Mesendoderm (in vitro differentiated cells): ENCODE data around the gene GMCL2.

Experiments
- DNase-seq: peaks from one replicate; pipeline ENCODE4 v3.0.0; 2013
- H2AK5ac ChIP-seq: 2 replicates; pipeline ENCODE4 v1.6.1; 2013; ENCODE audit warnings: low read length, inconsistent platforms
- H2BK120ac ChIP-seq: 2 replicates; pipeline ENCODE4 v1.6.1; 2013; ENCODE audit warnings: low read depth, mild to moderate bottlenecking, low read length, moderate library complexity, mixed read lengths
- H2BK15ac ChIP-seq: replicated peaks from 2 replicates; pipeline ENCODE4 v1.6.1; 2013; ENCODE audit warnings: low read depth, mild to moderate bottlenecking, moderate library complexity
- H2BK5ac ChIP-seq: 2 replicates; pipeline ENCODE4 v1.6.1; 2013; ENCODE audit warnings: low read length, inconsistent platforms
- H3K18ac ChIP-seq: 2 replicates; pipeline ENCODE4 v1.6.1; 2013; ENCODE audit warnings: mild to moderate bottlenecking, low read length, mixed read lengths
- H3K23ac ChIP-seq: one replicate; pipeline ENCODE4 v1.6.1; 2013; ENCODE audit warnings: low read length
- H3K27ac ChIP-seq: 2 replicates; pipeline ENCODE4 v1.5.1; 2013; ENCODE audit warnings: low read depth, mild to moderate bottlenecking, inconsistent platforms, low read length, moderate library complexity
- H3K27me3 ChIP-seq: 2 replicates; pipeline ENCODE4 v1.6.1; 2013; ENCODE audit warnings: low read length, control low read depth, mild to moderate bottlenecking, inconsistent platforms; ENCODE audit not compliant: insufficient read depth, poor library complexity
- H3K36me3 ChIP-seq: 2 replicates; pipeline ENCODE4 v1.6.1; 2013; ENCODE audit warnings: low read length, inconsistent platforms; ENCODE audit not compliant: control insufficient read depth, insufficient read depth
- H3K4ac ChIP-seq: one replicate; pipeline ENCODE4 v1.6.1; 2013; ENCODE audit warnings: low read depth, mild to moderate bottlenecking, low read length, moderate library complexity
- H3K4me1 ChIP-seq: 2 replicates; pipeline ENCODE4 v1.6.1; 2013; ENCODE audit warnings: low read depth, low read length, inconsistent platforms; ENCODE audit not compliant: control insufficient read depth
- H3K4me2 ChIP-seq: 2 replicates; pipeline ENCODE4 v1.6.1; 2013; ENCODE audit warnings: low read length
- H3K4me3 ChIP-seq: 2 replicates; pipeline ENCODE4 v1.5.1; 2013; ENCODE audit warnings: mild to moderate bottlenecking, low read length
- H3K56ac ChIP-seq: one replicate; pipeline ENCODE4 v1.6.1; 2013; ENCODE audit warnings: low read length
- H3K79me1 ChIP-seq: 2 replicates; pipeline ENCODE4 v1.6.1; 2013; ENCODE audit warnings: low read length, inconsistent platforms
- H3K79me2 ChIP-seq: 2 replicates; pipeline ENCODE4 v1.6.1; 2013; ENCODE audit warnings: mild to moderate bottlenecking, low read length; ENCODE audit not compliant: control insufficient read depth, insufficient read depth
- H3K9ac ChIP-seq: 2 replicates; pipeline ENCODE4 v1.6.1; 2013; ENCODE audit warnings: low read length, inconsistent platforms
- H4K5ac ChIP-seq: one replicate; pipeline ENCODE4 v1.6.1; 2013; ENCODE audit warnings: low read length
- H4K8ac ChIP-seq: one replicate; pipeline ENCODE4 v1.6.1; 2013; ENCODE audit warnings: low read depth, mild to moderate bottlenecking, control low read depth, low read length, moderate library complexity
- WGBS: extraction: QIAGEN DNeasy Blood & Tissue Kit; methylation state at CpG from one replicate; pipeline ENCODE4 v1.1.7; 2013; ENCODE audit warnings: low lambda C conversion rate, missing lambda C conversion rate; ENCODE audit not compliant: insufficient coverage; ENCODE audit errors: extremely low coverage; 5-methylcytosine and 5-hydroxymethylcytosine counted together

Gene GMCL2

DNA sequence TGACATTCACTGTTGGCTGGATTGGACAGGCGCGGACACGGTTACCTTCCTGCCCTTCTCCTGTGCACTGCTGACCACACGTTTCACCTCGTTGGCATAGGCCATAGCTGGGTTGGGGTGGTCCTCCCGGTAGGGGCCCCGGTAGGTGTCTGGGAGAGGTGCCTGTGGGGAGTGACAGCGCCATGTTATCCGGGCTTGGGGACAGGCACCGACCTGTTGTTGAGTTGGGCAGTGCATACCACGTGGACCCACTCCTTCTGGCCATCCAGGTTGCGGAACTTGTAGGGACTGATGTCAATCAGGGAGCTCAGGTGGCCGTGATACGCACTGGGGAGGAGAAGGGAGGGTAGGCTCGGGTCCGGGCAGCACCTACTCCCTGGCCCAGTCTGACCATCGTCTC, 37.2 kb upstream of the GMCL2 start:
- no peak overlapping the region for H3K9ac ChIP-seq
- no peak overlapping the region for H3K4me2 ChIP-seq
- no peak overlapping the region for H3K27ac ChIP-seq
- no peak for DNase-seq
- H2AK5ac ChIP-seq: no peak overlapping the region
- no peak overlapping the region for H2BK120ac ChIP-seq
- no CpG with 5 or more reads among the region's 17 CpGs for WGBS
- H3K18ac ChIP-seq: no peak overlapping the region
- H3K4me3 ChIP-seq: no peak overlapping the region
- no peaks in the 10 kb centered on the region for H3K4me1 ChIP-seq
- H2BK15ac ChIP-seq: no peak overlapping the region
- no peaks in the 10 kb centered on the region for H3K79me2 ChIP-seq
- H3K56ac ChIP-seq: no peak overlapping the region
- no peak overlapping the region for H3K4ac ChIP-seq
- peaks cover 17% of the 10 kb centered on the region for H3K36me3 ChIP-seq
- H3K79me1 ChIP-seq: no peaks in the 10 kb centered on the region
- no peak overlapping the region for H4K8ac ChIP-seq
- no peak overlapping the region for H3K23ac ChIP-seq
- H2BK5ac ChIP-seq: no peak overlapping the region
- no peaks in the 10 kb centered on the region for H3K27me3 ChIP-seq
- no peak overlapping the region for H4K5ac ChIP-seq

DNA sequence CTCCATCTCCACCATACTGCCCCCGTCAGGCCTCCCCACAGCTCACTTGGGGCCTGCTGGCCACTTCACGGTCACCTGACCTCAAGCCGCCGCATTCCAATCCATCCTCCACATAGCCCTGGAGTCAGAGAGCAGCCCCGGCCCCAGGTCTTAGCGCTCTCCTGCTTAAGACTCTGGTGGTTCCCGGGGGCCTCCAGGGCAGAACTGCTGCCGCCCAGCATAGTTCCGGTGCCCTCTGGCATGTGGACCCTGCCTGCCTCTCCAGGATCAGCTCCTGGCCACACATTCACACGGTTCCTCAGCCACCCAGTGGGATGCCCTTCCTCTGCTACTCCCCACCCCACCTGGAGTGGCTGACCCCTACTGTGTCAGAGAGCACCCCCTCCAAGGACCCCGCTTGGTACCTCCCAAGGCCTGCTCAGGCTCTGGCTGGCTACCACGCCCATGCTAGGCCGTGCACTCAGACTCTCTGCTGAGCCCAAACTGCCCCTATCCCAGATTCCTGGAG, 36.7 kb upstream of the GMCL2 start:
- H2BK5ac ChIP-seq: no peak overlapping the region
- H2BK120ac ChIP-seq: no peak overlapping the region
- no peak overlapping the region for H3K27ac ChIP-seq
- no CpG with 5 or more reads among the region's 13 CpGs for WGBS
- no peaks in the 10 kb centered on the region for H3K27me3 ChIP-seq
- H4K5ac ChIP-seq: no peak overlapping the region
- no peak overlapping the region for H3K4me2 ChIP-seq
- no peak overlapping the region for H2BK15ac ChIP-seq
- no peak overlapping the region for H3K23ac ChIP-seq
- no peak overlapping the region for H3K56ac ChIP-seq
- H3K4me3 ChIP-seq: no peak overlapping the region
- H3K18ac ChIP-seq: no peak overlapping the region
- H3K4ac ChIP-seq: no peak overlapping the region
- no peak overlapping the region for H2AK5ac ChIP-seq
- no peak overlapping the region for H3K9ac ChIP-seq
- no peaks in the 10 kb centered on the region for H3K79me1 ChIP-seq
- H4K8ac ChIP-seq: no peak overlapping the region
- DNase-seq: peak; percentile 87
- H3K4me1 ChIP-seq: no peaks in the 10 kb centered on the region
- H3K79me2 ChIP-seq: no peaks in the 10 kb centered on the region
- peaks cover 15% of the 10 kb centered on the region for H3K36me3 ChIP-seq

DNA sequence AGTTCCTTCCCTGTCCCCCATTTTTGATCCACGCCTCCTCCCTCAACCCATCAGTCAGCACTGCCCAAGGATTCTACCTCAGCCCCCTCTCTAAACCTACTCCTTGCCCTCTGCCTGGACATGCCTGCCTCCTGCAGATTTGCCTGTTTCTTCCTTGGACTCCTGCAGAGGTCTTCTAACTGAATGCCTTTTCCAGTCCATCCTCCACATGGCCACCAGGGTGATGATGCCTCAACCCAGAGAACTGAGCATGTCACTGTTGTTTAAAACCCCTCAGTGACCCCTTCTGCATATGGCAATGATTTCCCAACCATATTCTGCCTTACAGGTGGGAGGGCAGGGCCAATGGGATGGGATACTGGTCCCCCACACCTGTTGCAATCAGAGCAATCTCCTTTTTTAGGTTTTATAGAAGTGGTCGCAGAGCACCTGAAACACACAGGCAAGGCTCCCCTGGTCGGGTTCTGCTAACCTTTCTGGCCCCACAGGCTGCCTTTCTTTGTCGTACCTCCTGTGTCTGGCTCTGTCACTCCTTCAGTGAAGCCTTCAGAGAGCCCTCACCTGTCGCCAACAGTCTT, 36.1 kb upstream of the GMCL2 start:
- H2AK5ac ChIP-seq: no peak overlapping the region
- no peak overlapping the region for H3K4ac ChIP-seq
- H3K79me1 ChIP-seq: no peaks in the 10 kb centered on the region
- H2BK5ac ChIP-seq: no peak overlapping the region
- WGBS: no CpG with 5 or more reads among the region's 5 CpGs
- H3K79me2 ChIP-seq: no peaks in the 10 kb centered on the region
- no peak overlapping the region for H3K23ac ChIP-seq
- H3K56ac ChIP-seq: no peak overlapping the region
- H4K8ac ChIP-seq: no peak overlapping the region
- peaks cover 10% of the 10 kb centered on the region for H3K36me3 ChIP-seq
- no peak overlapping the region for H3K9ac ChIP-seq
- no peak overlapping the region for H3K27ac ChIP-seq
- H2BK120ac ChIP-seq: no peak overlapping the region
- H4K5ac ChIP-seq: no peak overlapping the region
- no peak overlapping the region for H3K18ac ChIP-seq
- H2BK15ac ChIP-seq: no peak overlapping the region
- H3K4me3 ChIP-seq: no peak overlapping the region
- H3K4me2 ChIP-seq: no peak overlapping the region
- H3K4me1 ChIP-seq: no peaks in the 10 kb centered on the region
- H3K27me3 ChIP-seq: no peaks in the 10 kb centered on the region
- DNase-seq: peak; percentile 58

DNA sequence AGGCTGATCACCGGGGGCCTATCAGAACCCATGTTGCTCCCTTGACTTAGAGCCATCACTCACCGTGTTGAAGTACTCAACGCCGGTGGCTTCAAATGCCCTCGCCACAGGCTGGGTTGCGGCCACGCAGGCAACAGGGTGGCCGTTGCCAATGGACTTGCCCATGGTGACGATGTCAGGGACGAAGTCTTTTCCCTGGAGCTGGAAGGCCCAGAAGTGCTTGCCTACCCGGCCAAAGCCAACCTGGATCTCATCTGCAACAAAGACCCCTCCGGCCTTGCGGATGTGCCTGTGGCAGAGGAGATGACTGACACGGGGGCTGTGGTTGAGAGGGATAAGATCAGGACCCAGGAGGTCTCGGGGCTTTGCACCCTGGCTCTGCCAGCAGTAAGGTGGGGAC, 35.1 kb upstream of the GMCL2 start:
- H3K79me2 ChIP-seq: no peaks in the 10 kb centered on the region
- peaks cover under 1% of the 10 kb centered on the region for H3K36me3 ChIP-seq
- WGBS: no CpG with 5 or more reads among the region's 15 CpGs
- H2AK5ac ChIP-seq: no peak overlapping the region
- no peak overlapping the region for H3K18ac ChIP-seq
- no peak overlapping the region for H2BK120ac ChIP-seq
- no peak overlapping the region for H4K5ac ChIP-seq
- H3K9ac ChIP-seq: no peak overlapping the region
- no peak overlapping the region for H4K8ac ChIP-seq
- H2BK5ac ChIP-seq: no peak overlapping the region
- H3K27me3 ChIP-seq: no peaks in the 10 kb centered on the region
- no peaks in the 10 kb centered on the region for H3K79me1 ChIP-seq
- no peak overlapping the region for H3K4me2 ChIP-seq
- no peak overlapping the region for H3K27ac ChIP-seq
- H3K56ac ChIP-seq: no peak overlapping the region
- no peaks in the 10 kb centered on the region for H3K4me1 ChIP-seq
- no peak overlapping the region for H2BK15ac ChIP-seq
- DNase-seq: no peak
- H3K4ac ChIP-seq: no peak overlapping the region
- no peak overlapping the region for H3K4me3 ChIP-seq
- H3K23ac ChIP-seq: no peak overlapping the region

DNA sequence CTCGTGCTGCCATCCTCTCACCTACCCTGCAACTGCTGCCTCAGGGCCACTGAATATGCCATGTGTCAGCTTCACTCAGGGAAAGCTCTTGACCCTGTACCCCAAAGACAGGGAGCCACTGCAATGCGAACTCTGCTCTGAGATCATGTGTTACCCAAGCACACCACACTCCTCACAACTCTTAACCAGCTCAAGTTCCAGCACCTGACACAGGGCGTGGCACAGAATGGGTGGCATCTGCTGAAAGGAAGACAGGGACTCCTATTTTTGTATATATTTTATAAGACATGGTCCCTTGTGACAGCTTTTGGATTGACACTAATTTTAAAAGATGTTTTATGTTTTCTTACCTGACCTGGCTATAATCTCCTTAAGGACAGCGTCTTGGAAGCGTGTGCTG, 34.7 kb upstream of the GMCL2 start:
- no peak overlapping the region for H3K23ac ChIP-seq
- H3K36me3 ChIP-seq: no peaks in the 10 kb centered on the region
- no peak for DNase-seq
- H3K4me2 ChIP-seq: no peak overlapping the region
- WGBS: no CpG with 5 or more reads among the region's 5 CpGs
- no peaks in the 10 kb centered on the region for H3K27me3 ChIP-seq
- H3K27ac ChIP-seq: no peak overlapping the region
- no peak overlapping the region for H3K9ac ChIP-seq
- no peak overlapping the region for H3K18ac ChIP-seq
- no peak overlapping the region for H4K5ac ChIP-seq
- H2BK120ac ChIP-seq: no peak overlapping the region
- no peak overlapping the region for H2BK5ac ChIP-seq
- H3K4ac ChIP-seq: no peak overlapping the region
- H4K8ac ChIP-seq: no peak overlapping the region
- no peaks in the 10 kb centered on the region for H3K79me2 ChIP-seq
- H2BK15ac ChIP-seq: no peak overlapping the region
- no peak overlapping the region for H3K56ac ChIP-seq
- H3K4me1 ChIP-seq: no peaks in the 10 kb centered on the region
- no peaks in the 10 kb centered on the region for H3K79me1 ChIP-seq
- no peak overlapping the region for H2AK5ac ChIP-seq
- no peak overlapping the region for H3K4me3 ChIP-seq

DNA sequence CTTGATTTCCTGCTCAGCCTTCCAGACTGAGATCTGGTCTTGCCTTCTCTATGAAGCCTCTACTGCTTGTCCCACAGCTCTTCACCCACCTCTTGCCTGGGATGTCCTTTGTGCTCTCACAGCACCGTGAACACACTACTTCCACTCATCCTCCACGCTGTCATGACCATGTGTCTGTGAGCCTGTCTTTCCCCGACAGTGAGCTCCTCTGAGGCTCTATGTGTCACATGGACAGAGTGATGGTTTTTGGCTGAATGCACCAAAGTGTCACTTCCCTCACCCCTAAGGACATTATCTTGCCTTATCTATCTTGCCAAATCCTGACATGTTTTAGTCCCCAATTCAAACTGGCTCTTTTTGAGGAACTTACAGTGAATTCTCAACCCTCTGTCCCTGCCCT, 34.1 kb upstream of the GMCL2 start:
- Histone ChIP-seq H3K9ac (no peak overlapping the region), H2BK5ac (no peak overlapping the region), H3K4me2 (no peak overlapping the region), H3K18ac (no peak overlapping the region), H2AK5ac (no peak overlapping the region), H3K4me1 (no peaks in the 10 kb centered on the region), H3K4ac (no peak overlapping the region), H3K27me3 (no peaks in the 10 kb centered on the region), H3K79me2 (no peaks in the 10 kb centered on the region), H3K56ac (no peak overlapping the region), H3K79me1 (no peaks in the 10 kb centered on the region), H3K27ac (no peak overlapping the region), H2BK120ac (no peak overlapping the region), H2BK15ac (no peak overlapping the region), H3K23ac (no peak overlapping the region), H4K5ac (no peak overlapping the region), H3K36me3 (no peaks in the 10 kb centered on the region), H3K4me3 (no peak overlapping the region), H4K8ac (no peak overlapping the region)
- no CpG with 5 or more reads among the region's 3 CpGs for WGBS
- no peak for DNase-seq
